GM04503 (cell line): ENCODE results near the gene PTPRK.

Source experiments
- DNase-seq: peaks from one replicate; pipeline ENCODE4 v3.0.0-alpha.2; 2012; ENCODE audit warnings: low read depth

PTPRK gene

DNA sequence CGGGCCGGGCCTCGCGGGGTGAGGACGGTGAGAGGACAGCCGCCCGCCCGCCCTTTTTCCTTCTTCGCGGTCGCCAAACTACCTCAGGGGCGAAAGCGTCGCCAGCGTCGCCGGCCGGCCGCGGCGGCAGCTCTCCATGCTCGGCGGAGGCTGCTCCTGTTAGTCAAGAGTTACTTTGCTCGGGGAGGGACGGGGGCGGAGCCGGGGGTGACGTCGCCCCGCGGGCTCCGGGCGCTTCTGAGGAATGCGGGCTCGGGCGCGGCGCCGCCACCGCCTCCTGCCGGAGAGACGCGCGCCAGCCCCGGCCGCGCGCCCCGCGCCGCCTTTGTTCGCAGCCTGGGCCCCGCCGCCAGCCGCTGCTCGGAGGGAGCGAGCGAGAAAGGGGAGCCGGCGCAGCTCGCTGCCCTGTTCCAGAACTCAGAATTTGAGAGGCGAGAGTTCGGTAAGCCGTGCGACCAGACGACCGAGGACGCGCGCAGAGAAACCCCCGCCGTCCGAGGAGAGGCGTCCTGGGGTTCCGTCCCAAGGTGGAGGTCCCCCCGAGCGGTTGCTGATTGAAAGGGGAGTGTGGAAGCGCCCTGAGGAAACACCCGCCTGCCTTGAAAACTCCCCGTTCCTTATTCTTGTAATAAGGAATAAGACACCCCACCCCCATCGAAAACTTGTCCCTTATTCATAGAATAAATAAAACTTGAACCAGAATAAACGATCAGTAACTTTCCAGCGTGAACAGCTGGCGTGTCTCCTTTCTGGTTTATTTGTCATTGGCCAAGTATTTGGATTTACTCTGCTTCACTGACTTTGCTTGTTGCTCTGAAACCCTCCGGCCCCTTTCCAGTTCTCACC, at the start of gene PTPRK:
TSS of gene PTPRK (minus strand) at position 164 of the 846 bp plus-strand sequence. CDS start 241 bp downstream, outside the sequence.
- peak; percentile 61 for DNase-seq

DNA sequence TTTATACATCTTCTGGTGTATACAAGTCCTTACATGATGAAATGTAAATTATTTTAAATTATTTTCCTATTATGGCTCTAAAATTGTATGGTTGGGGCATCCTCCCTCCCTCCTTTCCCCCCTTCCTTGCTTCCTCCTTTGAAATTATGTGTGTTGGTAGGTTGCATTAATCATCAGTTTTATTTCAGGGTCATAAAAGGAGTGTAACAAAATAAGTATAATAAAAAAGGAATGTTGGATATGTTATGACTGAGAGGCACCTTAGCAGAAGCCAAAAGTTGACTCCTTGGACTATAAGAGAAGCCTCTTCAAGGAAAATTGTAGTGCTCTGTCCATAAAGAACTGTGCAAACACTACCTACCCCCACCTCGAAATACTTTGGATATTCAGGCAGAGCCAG, 46.6 kb upstream of the PTPRK start:
- peak; percentile 45 for DNase-seq

DNA sequence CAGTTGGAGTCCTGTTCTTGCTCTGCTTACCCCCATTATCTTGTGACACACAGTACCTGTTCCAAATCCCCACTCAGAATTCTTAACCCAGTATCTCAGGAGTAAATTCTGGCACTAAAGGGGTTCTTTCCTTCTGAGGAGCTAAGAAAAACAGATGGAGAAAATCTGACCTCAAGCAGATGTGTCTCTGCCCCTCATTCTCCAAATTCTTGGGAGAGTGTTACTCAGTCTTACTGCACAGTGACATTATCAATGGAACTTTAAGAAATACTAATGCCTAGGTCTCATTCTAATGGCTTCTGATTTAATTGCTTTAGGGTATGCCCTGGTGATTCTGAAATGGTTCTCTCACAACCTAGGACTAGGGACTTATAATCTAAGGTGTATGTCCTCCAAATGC, 40.6 kb upstream of the PTPRK start:
- DNase-seq = no peak

DNA sequence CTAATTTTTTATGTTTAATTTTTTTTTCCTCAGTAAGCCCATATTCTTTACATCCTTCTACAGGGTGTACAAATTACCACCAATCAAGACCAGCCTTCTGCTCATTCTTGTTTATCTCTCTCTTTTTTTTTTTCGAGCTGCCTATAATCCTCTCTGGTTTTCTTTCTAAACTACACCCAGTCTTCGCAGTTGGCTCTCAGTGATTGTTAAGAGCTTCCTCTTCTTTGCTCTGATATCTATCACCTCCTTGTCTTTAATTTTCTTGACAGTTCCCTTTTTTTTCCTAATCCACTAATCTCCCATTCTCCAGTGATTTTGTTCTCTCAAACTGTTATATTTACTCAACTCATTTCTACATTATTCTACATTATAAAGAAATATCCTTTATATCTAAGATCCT, 38.5 kb upstream of the PTPRK start:
- DNase-seq = no peak

DNA sequence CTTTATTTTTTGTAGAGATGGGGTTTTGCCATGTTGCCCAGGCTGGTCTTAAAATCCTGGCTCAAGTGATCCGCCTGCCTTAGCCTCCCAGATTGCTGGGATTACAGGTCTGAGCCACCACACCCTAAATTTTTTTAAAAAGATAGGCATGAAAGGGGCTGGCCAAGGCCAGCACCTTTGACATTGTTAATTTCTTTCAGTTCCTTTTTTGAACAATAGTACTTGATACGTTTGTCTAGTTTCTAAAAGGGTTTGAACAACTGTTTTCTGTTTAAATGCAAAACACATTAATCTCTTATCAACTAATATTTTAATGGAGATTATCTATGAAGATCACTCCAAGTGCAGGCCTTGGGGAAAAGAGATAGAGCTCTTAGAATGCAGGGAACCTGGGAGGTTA, 37.6 kb upstream of the PTPRK start:
- DNase-seq = no peak

DNA sequence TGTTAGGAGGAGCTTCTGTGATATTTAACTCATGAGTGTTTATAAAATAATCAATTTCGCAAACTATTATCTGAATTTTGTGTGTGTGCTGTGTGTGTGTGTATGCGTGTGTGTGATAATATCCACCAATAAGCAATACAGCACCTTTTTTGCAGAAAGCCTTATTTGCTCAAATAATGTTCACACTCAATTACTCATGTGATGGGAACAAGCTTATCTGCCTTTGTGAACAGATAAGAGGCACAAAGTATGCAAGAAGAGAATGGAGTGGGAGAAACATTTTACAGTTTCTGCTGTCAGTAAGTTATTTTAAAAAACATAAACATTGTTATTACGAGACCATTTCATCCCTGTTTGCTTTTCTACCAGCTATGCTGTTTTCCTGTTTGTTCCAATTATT, 36.7 kb upstream of the PTPRK start:
- no peak for DNase-seq

DNA sequence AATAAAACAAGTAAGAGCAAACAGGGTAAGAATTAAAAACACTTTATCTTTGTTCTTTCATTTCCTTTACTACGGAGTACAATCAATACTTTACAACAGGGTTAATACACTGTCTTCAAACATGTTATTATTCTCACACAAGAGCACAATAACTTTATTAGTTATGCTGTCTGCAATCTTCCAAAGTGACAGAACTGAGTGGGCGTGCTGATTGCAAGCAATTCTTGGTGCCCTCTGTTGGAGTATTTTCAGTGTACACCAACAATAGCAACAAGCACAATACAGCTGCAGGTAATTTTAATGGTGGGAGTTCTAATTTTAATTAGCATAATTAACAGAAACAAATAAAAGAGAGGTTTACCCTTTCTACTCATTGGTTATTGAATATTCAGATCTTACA, 33.9 kb upstream of the PTPRK start:
- no peak for DNase-seq

DNA sequence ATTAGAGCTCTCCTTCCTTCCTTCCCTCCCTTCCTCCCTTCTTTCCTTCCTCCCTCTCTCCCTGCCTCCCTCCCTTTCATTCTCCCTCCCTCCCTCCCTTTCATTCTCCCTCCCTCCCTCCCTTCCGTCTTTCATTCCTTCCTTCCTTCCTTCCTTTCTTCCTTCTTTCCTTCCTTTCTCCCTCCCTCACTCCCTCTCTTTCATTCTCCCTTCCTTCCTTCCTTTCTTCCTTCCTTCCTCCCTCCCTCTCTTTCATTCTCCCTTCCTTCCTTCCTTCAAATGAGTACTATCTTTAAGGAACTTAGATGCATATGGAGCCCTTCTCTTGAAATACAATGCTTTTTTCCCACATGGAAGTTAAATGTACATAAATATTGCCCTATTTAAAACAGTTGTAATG, 20.9 kb upstream of the PTPRK start:
- no peak for DNase-seq

DNA sequence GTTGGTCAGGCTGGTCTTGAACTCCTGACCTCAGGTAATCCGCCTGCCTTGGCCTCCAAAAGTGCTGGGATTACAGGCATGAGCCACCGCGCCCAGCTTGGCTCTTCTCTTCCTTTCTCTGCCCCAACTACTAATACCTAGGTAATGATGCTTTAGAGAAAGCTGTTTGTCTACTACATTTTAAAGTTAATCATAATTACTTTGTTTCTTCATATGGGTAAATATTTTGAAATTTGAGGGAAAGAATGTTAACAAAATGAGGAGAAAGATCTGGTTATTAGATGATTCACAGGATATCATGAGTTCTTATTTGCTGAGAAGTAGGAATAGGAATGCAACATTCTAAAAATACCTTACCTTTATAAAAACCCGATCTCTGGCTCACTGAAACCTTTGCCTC, 18.4 kb upstream of the PTPRK start:
- peak; percentile 45 for DNase-seq

DNA sequence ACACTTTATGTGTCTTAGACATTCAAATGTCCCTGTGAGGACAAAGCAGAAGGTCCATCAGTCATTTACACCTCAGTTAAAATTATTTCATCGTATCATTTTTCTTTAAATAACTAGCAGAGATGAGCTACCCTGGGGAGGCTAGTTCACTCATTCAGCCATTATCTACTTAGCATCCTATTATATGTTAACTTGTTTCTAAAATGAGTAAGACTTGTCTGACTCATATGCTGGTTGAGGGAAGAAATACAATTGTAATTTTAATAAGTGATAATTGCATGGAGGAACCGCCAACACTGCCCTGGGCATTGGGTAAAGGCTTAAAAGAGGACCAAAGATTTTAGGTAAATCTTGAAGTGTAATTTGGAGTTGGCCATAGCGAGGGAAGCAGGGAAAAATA, 12.4 kb upstream of the PTPRK start:
- no peak for DNase-seq

DNA sequence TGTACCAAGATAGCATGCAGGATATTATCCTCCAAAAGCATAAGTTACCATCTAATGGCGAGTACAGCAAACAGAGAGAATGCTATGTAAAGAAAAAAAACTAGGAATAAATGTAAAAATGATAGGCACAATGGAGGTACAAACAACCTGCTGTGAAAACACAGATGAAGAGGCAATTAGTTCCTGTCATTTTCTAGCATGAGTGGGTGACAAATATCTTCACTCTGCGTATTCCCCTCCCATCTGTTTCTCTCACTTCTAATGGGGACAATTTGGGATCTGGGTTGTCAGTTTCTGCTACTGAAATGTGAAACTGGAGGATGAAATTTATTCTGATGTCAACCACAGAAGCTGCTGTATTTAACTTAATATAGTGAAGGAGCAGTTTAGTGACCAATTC, 11.7 kb upstream of the PTPRK start:
- no peak for DNase-seq

DNA sequence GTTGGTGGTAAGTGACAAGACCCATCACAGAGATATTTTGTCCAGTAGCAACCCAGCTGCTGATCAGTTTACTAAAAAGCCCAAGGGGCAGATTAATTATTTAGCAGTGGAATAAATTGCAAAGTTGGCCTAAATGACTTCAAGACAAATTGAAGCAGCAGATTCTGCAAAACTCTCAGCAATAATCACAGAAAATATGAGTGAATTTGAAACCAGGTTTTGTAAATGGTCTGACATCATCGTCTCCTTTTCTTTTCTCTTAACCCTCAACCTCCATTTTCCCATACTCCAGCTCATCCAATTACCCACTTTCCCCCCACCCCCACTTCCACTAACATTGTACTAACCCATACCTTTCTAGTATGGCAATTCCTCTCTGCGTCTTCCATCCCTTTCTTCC, 11.3 kb upstream of the PTPRK start:
- no peak for DNase-seq

DNA sequence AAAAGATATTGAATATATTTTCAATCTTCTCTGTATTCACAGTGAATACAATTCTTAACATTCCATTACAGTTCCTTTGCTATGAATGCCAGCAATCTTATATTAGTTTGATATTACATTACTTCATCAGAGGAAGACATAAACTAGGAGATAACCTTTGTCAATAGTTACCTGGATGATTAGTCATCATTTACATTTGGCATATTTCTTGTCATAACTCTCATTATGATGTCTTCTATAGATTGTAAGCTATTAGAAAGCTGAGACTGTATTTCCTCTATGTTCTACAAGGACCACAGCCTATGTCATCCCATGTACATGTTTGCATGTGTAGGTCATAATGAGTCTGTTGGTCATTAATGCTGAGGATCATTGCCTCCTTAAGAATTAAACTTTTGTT, 7.8 kb upstream of the PTPRK start:
- DNase-seq = no peak

DNA sequence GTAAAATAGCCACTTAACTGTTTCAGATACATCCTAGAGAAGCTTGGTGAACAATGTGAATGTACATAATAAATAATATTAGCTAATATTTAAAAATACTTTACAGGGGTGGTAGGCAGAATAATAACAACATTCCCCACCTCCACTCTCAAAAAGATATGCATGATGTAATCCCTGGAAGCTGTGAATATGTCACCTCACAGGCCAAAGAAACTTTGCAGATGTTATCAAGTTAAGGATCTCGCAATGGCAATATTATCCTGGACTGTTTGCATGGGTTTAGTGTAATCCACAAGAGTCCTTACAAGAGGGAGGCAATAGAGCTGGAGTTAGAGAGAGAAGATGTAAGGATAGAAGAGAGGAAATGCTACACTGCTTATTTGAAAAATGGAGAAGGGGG, 7.0 kb upstream of the PTPRK start:
- DNase-seq = no peak

DNA sequence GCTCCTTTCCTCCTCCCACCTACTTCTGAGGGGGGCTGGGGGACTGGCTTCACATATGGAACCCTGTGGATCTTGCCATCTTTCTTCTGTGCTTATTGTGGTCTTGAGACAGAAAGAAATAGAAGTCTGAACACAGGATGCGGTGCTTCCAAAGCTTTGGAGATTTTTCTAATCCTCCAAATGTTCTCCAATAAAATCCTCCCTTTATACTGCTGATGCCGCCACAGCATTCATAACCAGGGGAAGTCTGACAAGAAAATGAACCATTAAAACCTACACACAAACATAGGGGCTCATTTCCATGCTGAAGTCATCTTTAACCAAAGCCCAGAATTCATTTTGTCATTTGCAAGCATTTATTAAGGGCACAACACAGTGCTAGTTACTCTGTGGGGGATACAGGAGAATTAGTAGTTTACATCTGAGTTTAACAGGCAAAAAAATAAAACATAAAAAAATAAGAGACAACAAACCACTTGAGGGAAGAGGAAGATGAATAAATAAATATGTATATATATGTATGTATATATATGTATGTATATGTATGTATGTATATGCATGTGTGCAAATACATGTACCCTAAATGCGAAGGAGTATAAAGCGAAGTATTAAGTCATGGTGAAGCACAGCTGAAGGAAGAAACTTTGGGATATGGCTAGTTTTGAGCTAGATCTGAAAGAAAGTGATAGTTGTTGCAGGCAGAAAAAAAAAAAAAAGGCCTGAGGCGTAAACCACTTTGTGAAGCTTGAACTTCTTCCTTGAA, 5.9 kb upstream of the PTPRK start:
- no peak for DNase-seq

DNA sequence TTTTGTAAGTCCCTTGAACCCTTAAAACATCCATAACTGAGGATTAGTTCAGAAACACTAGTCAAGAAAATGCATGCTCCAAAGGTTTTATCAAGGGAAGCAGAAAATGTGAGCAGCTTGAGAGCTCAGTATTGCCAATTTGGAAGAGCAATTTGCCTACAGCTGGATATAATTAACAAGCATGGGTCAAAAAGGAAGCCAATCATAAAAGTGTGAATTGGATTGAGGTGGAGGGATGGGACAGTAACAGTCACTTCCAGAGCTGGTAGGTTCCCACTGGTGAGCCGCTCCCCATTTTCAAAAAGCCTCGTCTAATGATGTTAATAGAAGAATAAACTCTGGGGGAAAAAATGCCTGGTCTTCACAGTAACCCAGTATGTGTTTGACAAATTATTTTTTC, 5.0 kb upstream of the PTPRK start:
- DNase-seq = no peak

DNA sequence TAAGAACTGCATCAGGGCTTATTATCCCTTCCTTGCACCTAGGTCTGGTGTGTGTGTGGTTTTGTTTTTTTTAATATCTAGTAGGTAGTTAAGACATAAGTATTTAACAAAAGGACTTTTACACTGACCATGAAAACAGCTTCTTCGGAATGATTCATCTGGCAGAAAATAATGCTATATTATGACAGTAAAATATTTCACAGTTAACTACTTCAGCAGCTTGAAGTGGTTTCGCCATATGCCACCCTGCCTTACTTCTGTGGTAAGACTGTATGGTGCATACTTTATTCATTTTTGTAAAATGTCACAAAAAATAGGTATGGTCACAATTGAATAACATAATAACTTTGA, 858 bp upstream of the PTPRK start:
- no peak for DNase-seq

DNA sequence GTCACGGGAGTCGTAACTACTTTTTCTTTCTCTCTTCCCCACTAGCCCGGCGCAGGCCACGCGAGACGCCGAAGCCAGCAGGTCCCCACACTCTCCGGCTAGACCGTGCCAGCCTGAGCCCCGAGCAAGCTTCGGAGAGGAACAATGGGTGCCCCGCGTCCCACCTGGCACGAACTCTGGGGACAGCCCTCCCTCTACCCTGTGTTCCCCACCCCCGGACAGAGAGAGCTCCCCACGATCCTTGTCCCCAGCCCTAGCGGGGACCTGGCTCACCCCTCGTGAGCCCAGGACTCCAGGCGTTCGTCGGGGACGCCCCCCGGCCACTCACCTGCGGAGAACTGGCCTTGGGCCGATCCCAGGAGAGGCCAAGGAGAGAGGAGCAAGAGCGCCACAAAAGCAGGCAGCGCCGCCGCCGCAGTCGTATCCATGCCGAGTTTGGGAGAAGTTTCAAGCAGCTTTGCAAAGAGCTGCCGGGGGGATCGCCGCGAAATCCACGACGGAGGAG, 416 bp downstream of the PTPRK start:
- DNase-seq = no peak

DNA sequence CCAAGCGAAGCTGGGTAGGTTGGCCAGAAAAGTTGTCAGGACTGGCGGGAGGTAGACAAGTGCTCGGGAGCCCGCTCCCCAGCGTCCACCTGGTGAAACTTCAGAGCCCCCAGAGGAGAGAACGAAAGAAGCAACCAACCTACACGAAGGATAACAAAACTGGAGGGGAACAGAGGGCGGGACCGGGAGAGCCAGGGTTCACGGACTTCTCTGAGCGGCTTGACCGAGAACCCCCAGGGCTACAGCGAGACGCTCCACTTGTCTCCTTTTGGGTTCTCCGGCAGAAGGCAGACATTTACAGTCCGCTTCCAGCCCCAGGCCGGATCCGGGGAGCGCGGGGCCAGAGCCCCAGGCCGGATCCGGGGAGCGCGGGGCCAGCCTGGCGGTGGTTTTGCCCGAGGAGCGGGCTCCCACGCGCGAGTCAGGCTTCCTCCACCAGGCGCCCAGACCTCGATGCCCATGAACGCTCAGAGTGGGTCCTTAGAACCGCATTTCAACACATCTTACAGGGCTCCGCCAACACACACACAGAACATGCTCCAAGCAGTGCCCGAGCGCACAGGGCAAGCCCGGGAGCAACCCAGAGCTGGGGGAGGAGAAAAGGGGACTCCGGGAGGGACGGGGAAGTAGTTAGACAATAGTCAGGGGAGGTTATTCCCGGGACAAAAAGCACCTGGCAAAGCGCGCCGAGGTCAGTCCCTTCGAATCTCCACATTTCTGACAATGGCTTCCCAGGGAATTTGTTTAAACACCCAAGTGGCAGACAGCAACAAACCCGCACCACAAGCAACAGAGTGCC, 1.1 kb downstream of the PTPRK start:
- DNase-seq = no peak

DNA sequence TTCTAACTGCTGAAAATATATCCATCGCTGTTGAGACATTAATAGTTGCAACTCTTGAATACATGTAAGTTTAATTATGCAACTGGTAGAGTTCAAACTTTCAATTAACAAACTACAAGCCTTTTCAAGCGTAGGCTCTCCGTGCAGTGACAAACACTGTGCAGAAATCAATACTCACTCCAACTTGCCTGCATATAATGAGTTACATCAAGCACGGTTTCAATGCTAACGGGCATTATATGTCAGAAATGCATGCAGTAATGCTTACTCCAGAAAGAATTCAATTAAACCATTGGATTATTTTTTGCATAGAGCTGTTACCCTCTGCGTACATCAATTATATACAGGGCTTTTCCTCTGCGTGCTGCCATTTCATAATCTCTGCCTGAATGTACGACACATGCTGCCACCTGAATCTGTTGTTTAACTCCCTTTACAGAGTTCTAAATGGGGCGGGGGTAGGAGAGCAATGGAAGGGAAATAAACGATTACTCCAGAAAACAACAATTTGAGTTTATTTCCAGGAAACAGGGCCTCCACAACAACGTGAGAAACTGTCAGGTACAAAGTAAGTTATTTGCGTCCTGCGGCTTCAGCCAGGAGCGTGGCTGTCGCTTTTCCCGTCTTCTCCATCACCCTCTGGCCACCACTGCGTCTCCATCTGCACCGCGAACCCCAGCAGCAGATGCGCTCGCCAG, 1.8 kb downstream of the PTPRK start:
- no peak for DNase-seq

DNA sequence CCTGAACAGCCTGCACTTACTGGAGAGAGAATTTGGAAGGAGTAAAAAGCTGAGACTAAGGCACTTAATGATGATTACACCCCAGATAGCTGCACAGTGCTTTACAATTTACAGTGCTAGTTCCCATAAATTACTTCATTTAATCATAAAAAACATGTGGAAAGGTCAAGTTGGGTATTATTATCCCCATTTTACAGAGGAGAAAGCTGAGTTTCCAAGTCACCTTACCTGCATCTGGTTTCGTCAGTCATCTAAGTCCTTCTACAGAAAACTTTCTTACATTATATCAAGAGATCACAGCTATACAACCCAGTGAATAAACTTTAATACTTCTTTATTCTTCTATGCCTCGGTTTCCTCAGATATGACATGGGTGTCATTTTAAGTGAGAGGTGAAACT, 3.3 kb downstream of the PTPRK start:
- DNase-seq = no peak

DNA sequence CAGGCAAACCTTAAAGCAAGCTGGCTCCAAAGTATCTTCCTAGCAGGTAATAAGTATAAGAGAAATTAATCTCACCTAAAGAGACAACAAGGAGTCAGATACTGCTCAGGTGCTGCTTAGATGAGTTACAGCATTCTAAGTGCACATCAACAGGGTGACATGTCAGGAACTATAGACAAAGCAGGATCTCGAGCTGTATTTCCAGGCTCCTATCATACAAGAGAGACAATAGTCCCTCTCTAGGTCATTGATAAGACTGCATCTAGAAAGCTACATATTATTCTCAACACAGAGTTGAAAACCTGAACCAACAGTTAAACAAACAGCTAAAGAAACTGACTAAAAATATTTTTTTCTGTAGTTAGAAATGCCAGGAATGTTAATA, 3.9 kb downstream of the PTPRK start:
- no peak for DNase-seq
